Peyer's patch (tissue), 4 donors: ENCODE measurements around the gene MAT1A. TPM values are rescaled to one million over a fixed set of nuclear protein-coding genes. Genes with fewer than 3 reads are reported as not detected.
"Not testable (repeated sequence)": the region's sequence is repeated elsewhere in the genome, so short reads cannot be mapped to it uniquely, and the experiment has no call there.

Source experiments
- DNase-seq, 3 donors: peaks; one replicate each; pipeline ENCODE4 v3.0.0-alpha.2; 2017 to 2019
- H3K27ac ChIP-seq, 4 donors: fragments of 200-600 bp; sonication (generic); one replicate each; pipeline ENCODE4 v1.5.1; 2016 to 2019
- H3K27me3 ChIP-seq, 2 donors: fragments of 200-600 bp; sonication (generic); one replicate each; pipeline ENCODE4 v1.5.1; 2019
- H3K36me3 ChIP-seq, 3 donors: fragments of 200-600 bp; sonication (generic); one replicate each; pipeline ENCODE4 v1.5.1; 2016 to 2019
- H3K4me1 ChIP-seq, 4 donors: fragments of 200-600 bp; sonication (generic); one replicate each; pipeline ENCODE4 v1.5.1; 2016 to 2019
- H3K4me3 ChIP-seq, 4 donors: fragments of 200-600 bp; sonication (generic); 1 replicate in 3 of 4; 2 replicates in 1 of 4; pipeline ENCODE4 v1.5.1; 2016 to 2019; ENCODE audit warnings: mild to moderate bottlenecking in 1 of 4
- H3K9me3 ChIP-seq, 4 donors: fragments of 200-600 bp; sonication (generic); one replicate each; pipeline ENCODE4 v1.5.1; 2016 to 2019; ENCODE audit warnings: mild to moderate bottlenecking in 1 of 4
- POLR2A ChIP-seq, 2 donors: fragments of 450-650 bp; IDR thresholded peaks; one replicate each; pipeline ENCODE4 v1.5.1; 2017; ENCODE audit warnings: antibody characterized with exemption in 2 of 2, mild to moderate bottlenecking in 2 of 2, moderate library complexity in 2 of 2
- total RNA-seq, 4 donors: library from RNA; depleted of rRNA; stranded (reverse); fragments of >200 nt; gene quantifications; one replicate each; pipeline ENCODE4 v1.1.0, GENCODE V29; 2016
- TF ChIP-seq, protein P1 (sequence below), 6 experiments: fragments of 450-650 bp in 4 of 6; fragments of 200-600 bp in 2 of 6; sonication (generic) in 1 of 6; IDR thresholded peaks; one replicate each; pipeline ENCODE4 v1.5.1; 2017 to 2019; ENCODE audit warnings: antibody characterized with exemption in 6 of 6, mild to moderate bottlenecking in 3 of 6, moderate library complexity in 1 of 6

Gene MAT1A
- total RNA-seq, 4 donors from 2014 or later, result not detected

DNA sequence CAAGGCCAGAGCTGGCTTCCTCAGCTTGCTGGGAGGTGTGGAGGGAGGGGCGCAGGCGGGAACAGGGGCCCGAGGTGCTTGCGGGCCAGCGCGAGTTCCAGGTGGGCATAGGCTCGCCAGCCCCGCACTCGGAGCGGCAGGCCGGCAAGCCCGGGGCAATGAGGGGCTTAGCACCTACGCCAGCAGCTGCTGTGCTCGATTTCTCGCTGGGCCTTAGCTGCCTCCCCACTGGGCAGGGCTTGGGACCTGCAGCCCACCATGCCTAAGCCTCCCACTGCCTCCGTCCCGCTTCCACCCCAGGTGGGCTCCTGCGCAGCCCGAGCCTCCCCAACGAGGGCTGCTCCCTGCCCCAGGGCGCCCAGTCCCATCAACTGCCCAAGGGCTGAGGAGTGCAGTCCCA is 25.9 kb upstream of the MAT1A start:
- Histone ChIP-seq H3K4me1 (no peaks in the 10 kb centered on the region), H3K4me3 (no peak overlapping the region), H3K9me3 (no peaks in the 10 kb centered on the region), H3K27ac (no peak overlapping the region), H3K36me3 (no peaks in the 10 kb centered on the region), H3K27me3 (no peaks in the 10 kb centered on the region)
- TF ChIP-seq, protein P1, sequence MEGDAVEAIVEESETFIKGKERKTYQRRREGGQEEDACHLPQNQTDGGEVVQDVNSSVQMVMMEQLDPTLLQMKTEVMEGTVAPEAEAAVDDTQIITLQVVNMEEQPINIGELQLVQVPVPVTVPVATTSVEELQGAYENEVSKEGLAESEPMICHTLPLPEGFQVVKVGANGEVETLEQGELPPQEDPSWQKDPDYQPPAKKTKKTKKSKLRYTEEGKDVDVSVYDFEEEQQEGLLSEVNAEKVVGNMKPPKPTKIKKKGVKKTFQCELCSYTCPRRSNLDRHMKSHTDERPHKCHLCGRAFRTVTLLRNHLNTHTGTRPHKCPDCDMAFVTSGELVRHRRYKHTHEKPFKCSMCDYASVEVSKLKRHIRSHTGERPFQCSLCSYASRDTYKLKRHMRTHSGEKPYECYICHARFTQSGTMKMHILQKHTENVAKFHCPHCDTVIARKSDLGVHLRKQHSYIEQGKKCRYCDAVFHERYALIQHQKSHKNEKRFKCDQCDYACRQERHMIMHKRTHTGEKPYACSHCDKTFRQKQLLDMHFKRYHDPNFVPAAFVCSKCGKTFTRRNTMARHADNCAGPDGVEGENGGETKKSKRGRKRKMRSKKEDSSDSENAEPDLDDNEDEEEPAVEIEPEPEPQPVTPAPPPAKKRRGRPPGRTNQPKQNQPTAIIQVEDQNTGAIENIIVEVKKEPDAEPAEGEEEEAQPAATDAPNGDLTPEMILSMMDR (IDR thresholded peaks at IDR 0.05), result no peak
- TF ChIP-seq POLR2A (IDR thresholded peaks at IDR 0.05), result no peak
- DNase-seq, result no peak

- no peak for DNase-seq
- Histone ChIP-seq H3K4me3 (no peak overlapping the region), H3K4me1 (no peaks in the 10 kb centered on the region), H3K27me3 (no peaks in the 10 kb centered on the region), H3K36me3 (no peaks in the 10 kb centered on the region), H3K9me3 (no peaks in the 10 kb centered on the region), H3K27ac (no peak overlapping the region)
- TF ChIP-seq POLR2A (IDR thresholded peaks at IDR 0.05), result no peak
- TF ChIP-seq, protein P1 (IDR thresholded peaks at IDR 0.05), result no peak
These were observed 24.1 kb upstream of the MAT1A start for GRCh38 chr10:80313523-80313922.

GRCh38 chr10:80305989-80306388 is 16.5 kb upstream of the MAT1A start:
- H3K9me3 ChIP-seq, DNase-seq, H3K36me3 ChIP-seq, H3K27ac ChIP-seq, H3K27me3 ChIP-seq, H3K4me3 ChIP-seq, H3K4me1 ChIP-seq: not testable (repeated sequence)

DNA sequence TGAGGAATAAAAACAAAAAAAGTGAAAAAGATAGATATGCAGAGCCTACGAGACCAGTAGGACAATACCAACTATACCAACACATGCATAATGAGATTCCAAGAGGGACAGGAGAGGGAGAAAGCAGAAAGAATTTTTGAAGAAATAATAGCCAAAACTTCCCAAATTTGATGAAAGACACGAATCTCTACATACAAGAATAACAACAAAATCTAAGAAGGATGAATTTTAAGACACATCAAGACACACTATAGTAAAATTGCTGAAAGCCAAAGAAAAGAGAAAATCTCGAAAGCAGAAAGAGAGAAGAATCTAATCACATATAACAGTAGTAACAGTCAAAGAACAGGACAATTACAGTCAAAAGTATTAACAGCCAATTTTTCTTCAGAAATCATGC is 7.5 kb upstream of the MAT1A start:
- Histone ChIP-seq H3K4me3 (no peak overlapping the region), H3K27me3 (no peaks in the 10 kb centered on the region), H3K36me3 (no peaks in the 10 kb centered on the region), H3K4me1 (no peaks in the 10 kb centered on the region), H3K9me3 (peaks cover 0 to 3% (median 0%) of the 10 kb centered on the region in 4 donors), H3K27ac (no peak overlapping the region)
- no peak for TF ChIP-seq POLR2A (IDR thresholded peaks at IDR 0.05)
- TF ChIP-seq, protein P1 (IDR thresholded peaks at IDR 0.05), result no peak
- no peak for DNase-seq

- H3K4me3 ChIP-seq, result no peak overlapping the region
- no peak overlapping the region for H3K27ac ChIP-seq
- H3K9me3 ChIP-seq, result no peaks in the 10 kb centered on the region
- no peaks in the 10 kb centered on the region for H3K27me3 ChIP-seq
- H3K36me3 ChIP-seq, result no peaks in the 10 kb centered on the region
- TF ChIP-seq POLR2A (IDR thresholded peaks at IDR 0.05), result no peak
- TF ChIP-seq, protein P1 (IDR thresholded peaks at IDR 0.05), result no peak
- H3K4me1 ChIP-seq, result no peaks in the 10 kb centered on the region
- no peak for DNase-seq
These were observed 3.3 kb upstream of the MAT1A start for GRCh38 chr10:80292607-80293239.

DNA sequence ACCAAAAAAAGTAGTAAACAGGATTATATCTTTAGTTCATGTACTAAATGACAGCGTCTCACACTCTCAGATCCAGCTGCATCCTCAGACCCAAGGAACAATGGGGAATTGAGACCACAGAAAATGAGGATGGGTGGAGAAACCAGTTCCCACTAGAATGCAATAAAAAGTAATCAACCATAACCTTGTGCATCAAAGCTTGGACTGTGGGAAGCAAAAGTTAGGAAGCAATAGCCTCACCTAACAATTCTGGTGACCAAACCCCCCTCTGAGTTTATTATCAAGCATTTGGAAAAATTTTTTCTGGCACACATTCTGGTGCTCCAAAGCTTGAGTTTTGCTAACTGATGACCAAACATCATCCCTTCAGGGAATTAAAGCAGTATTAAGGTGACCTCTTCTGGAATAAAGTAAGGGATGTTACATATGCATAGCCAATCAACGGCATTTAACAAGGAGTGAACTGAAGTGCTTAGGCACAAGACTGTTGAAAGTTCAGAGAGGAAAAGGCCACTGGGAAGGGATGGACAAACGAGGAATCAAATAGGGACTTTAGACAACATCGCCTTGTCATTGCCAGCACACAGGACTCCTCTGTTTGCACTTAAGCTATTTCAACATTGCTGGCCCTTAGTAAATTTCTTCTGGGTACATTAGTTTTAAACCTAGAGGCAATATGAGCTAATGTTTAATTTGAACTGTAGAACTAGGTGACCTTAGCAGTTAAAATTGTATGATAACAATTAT is 1.2 kb upstream of the MAT1A start:
- H3K36me3 ChIP-seq, result no peaks in the 10 kb centered on the region
- no peak for TF ChIP-seq POLR2A (IDR thresholded peaks at IDR 0.05)
- TF ChIP-seq, protein P1 (IDR thresholded peaks at IDR 0.05), result no peak
- no peaks in the 10 kb centered on the region for H3K27me3 ChIP-seq
- no peak overlapping the region for H3K27ac ChIP-seq
- H3K4me1 ChIP-seq, result no peaks in the 10 kb centered on the region
- DNase-seq, result no peak
- no peak overlapping the region for H3K4me3 ChIP-seq
- H3K9me3 ChIP-seq, result no peaks in the 10 kb centered on the region
